ENCODE measurements around the gene CES4A.
"Not testable (repeated sequence)": the region's sequence is repeated elsewhere in the genome, so short reads cannot be mapped to it uniquely, and the experiment has no call there.

- TF ChIP-seq, protein P1, sequence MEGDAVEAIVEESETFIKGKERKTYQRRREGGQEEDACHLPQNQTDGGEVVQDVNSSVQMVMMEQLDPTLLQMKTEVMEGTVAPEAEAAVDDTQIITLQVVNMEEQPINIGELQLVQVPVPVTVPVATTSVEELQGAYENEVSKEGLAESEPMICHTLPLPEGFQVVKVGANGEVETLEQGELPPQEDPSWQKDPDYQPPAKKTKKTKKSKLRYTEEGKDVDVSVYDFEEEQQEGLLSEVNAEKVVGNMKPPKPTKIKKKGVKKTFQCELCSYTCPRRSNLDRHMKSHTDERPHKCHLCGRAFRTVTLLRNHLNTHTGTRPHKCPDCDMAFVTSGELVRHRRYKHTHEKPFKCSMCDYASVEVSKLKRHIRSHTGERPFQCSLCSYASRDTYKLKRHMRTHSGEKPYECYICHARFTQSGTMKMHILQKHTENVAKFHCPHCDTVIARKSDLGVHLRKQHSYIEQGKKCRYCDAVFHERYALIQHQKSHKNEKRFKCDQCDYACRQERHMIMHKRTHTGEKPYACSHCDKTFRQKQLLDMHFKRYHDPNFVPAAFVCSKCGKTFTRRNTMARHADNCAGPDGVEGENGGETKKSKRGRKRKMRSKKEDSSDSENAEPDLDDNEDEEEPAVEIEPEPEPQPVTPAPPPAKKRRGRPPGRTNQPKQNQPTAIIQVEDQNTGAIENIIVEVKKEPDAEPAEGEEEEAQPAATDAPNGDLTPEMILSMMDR (IDR thresholded peaks at IDR 0.05), result not testable (repeated sequence)
- TF ChIP-seq POLR2A (IDR thresholded peaks at IDR 0.05), result not testable (repeated sequence)
Observed at GRCh38 chr16:66955363-66956153, 32.8 kb upstream of the CES4A start.
